ENCODE results near the gene CR1. TPM values are rescaled to one million over a fixed set of nuclear protein-coding genes. Genes with fewer than 3 reads are reported as not detected.
"Not testable (repeated sequence)": the region's sequence is repeated elsewhere in the genome, so short reads cannot be mapped to it uniquely, and the experiment has no call there.

Gene CR1
- polyA plus RNA-seq, 4 donors: 17.1 to 20.2 (median 18.6) TPM

- DNase-seq (ENCODE audit: low read depth in 4 of 4, low spot score in 2 of 4): not testable (repeated sequence)
These were observed 142.7 kb downstream of the CR1 start for GRCh38 chr1:207638487-207639145.

GRCh38 chr1:207639362-207639761, 143.4 kb downstream of the CR1 start:
- not testable (repeated sequence) for DNase-seq (ENCODE audit: low read depth in 4 of 4, low spot score in 2 of 4)

GRCh38 chr1:207644166-207644851, 148.4 kb downstream of the CR1 start:
- no peak for DNase-seq (ENCODE audit: low read depth in 4 of 4, low spot score in 2 of 4)

- DNase-seq (ENCODE audit: low read depth in 4 of 4, low spot score in 2 of 4): peak; percentile 46 to 78 (median 56)
These were observed 149.1 kb downstream of the CR1 start, which contains the start of gene CR1L for GRCh38 chr1:207644852-207645634. Gene CR1L, plus strand, starts transcription at chr1:207645133. Its CDS starts 101 bp downstream, at chr1:207645234.

- no peak for DNase-seq (ENCODE audit: low read depth in 4 of 4, low spot score in 2 of 4)
These were observed 149.7 kb downstream of the CR1 start for GRCh38 chr1:207645635-207646081.

- DNase-seq (ENCODE audit: low read depth in 4 of 4, low spot score in 2 of 4): no peak
These were observed 150.2 kb downstream of the CR1 start for GRCh38 chr1:207646171-207646570.

- DNase-seq (ENCODE audit: low read depth in 4 of 4, low spot score in 2 of 4): no peak
These were observed 151.1 kb downstream of the CR1 start for GRCh38 chr1:207646944-207647579.

- DNase-seq (ENCODE audit: low read depth in 4 of 4, low spot score in 2 of 4): no peak
These were observed 151.8 kb downstream of the CR1 start for GRCh38 chr1:207647671-207648333.

GRCh38 chr1:207648334-207649209, 152.6 kb downstream of the CR1 start:
- no peak for DNase-seq (ENCODE audit: low read depth in 4 of 4, low spot score in 2 of 4)

- no peak for DNase-seq (ENCODE audit: low read depth in 4 of 4, low spot score in 2 of 4)
These were observed 153.3 kb downstream of the CR1 start for GRCh38 chr1:207649210-207649753.

- DNase-seq (ENCODE audit: low read depth in 4 of 4, low spot score in 2 of 4): no peak
These were observed 154.1 kb downstream of the CR1 start for GRCh38 chr1:207649865-207650580.

- no peak for DNase-seq (ENCODE audit: low read depth in 4 of 4, low spot score in 2 of 4)
These were observed 155.6 kb downstream of the CR1 start for GRCh38 chr1:207651583-207651982.

- no peak for DNase-seq (ENCODE audit: low read depth in 4 of 4, low spot score in 2 of 4)
These were observed 158.4 kb downstream of the CR1 start for GRCh38 chr1:207654320-207654719.

GRCh38 chr1:207658408-207658807, 162.5 kb downstream of the CR1 start:
- no peak for DNase-seq (ENCODE audit: low read depth in 4 of 4, low spot score in 2 of 4)

GRCh38 chr1:207658904-207659485, 163.0 kb downstream of the CR1 start:
- no peak for DNase-seq (ENCODE audit: low read depth in 4 of 4, low spot score in 2 of 4)

- DNase-seq (ENCODE audit: low read depth in 4 of 4, low spot score in 2 of 4): no peak
These were observed 163.7 kb downstream of the CR1 start for GRCh38 chr1:207659545-207660153.

- DNase-seq (ENCODE audit: low read depth in 4 of 4, low spot score in 2 of 4): not testable (repeated sequence)
These were observed 165.5 kb downstream of the CR1 start for GRCh38 chr1:207661420-207661819.

GRCh38 chr1:207666342-207666741, 170.4 kb downstream of the CR1 start:
- no peak for DNase-seq (ENCODE audit: low read depth in 4 of 4, low spot score in 2 of 4)

Data from left renal cortex interstitium (tissue), 4 donors.